Gastroesophageal sphincter (tissue), 4 donors: ENCODE results near the gene EFNB3. TPM values are rescaled to one million over a fixed set of nuclear protein-coding genes. Genes with fewer than 3 reads are reported as not detected.

ENCODE experiments used
- ATAC-seq: fragments of 150-250 bp; one replicate; pipeline ENCODE4 v1.9.1; 2016; ENCODE audit warnings: mild to moderate bottlenecking, moderate library complexity
- H3K27ac ChIP-seq, 4 donors: fragments of 200-600 bp; sonication (generic) in 3 of 4; 1 replicate in 3 of 4; 2 replicates in 1 of 4; pipeline ENCODE4 v1.5.1; 2016 to 2019
- H3K27me3 ChIP-seq: fragments of 200-600 bp; sonication (generic); one replicate; pipeline ENCODE4 v1.5.1; 2019
- H3K36me3 ChIP-seq, 2 donors: fragments of 200-600 bp; sonication (generic); one replicate each; pipeline ENCODE4 v1.5.1; 2019; ENCODE audit warnings: control low read depth in 1 of 2
- H3K4me1 ChIP-seq, 3 donors: fragments of 200-600 bp; sonication (generic); 1 replicate in 2 of 3; 2 replicates in 1 of 3; pipeline ENCODE4 v1.5.1; 2016 to 2019; ENCODE audit warnings: control low read depth in 2 of 3
- H3K4me3 ChIP-seq, 2 donors: fragments of 200-600 bp; sonication (generic); one replicate each; pipeline ENCODE4 v1.5.1; 2019; ENCODE audit warnings: mild to moderate bottlenecking in 1 of 2, moderate library complexity in 1 of 2
- H3K9me3 ChIP-seq, 3 donors: fragments of 200-600 bp; sonication (generic); one replicate each; pipeline ENCODE4 v1.5.1; 2017 to 2019; ENCODE audit warnings: control low read depth in 2 of 3
- EP300 ChIP-seq: sonication (generic); formaldehyde crosslinking; IDR thresholded peaks from one replicate; pipeline ENCODE4 v1.6.1; 2017; ENCODE audit warnings: antibody characterized with exemption, mild to moderate bottlenecking
- POLR2A ChIP-seq, 2 donors: fragments of 450-650 bp; IDR thresholded peaks; one replicate each; pipeline ENCODE4 v1.6.1; 2017; ENCODE audit warnings: antibody characterized with exemption in 2 of 2, mild to moderate bottlenecking in 2 of 2, moderate library complexity in 1 of 2
- POLR2AphosphoS5 ChIP-seq: sonication (generic); formaldehyde crosslinking; IDR thresholded peaks from one replicate; pipeline ENCODE4 v1.6.1; 2017; ENCODE audit warnings: antibody characterized with exemption
- WGBS, 2 donors: methylation state at CpG; one replicate each; pipeline ENCODE4 v1.1.5; 2018; ENCODE audit warnings: low coverage in 1 of 2; 5-methylcytosine and 5-hydroxymethylcytosine counted together
- total RNA-seq, 4 donors: library from RNA; depleted of rRNA; stranded (reverse); fragments of >200 nt; gene quantifications; one replicate each; pipeline ENCODE4 v1.1.0, GENCODE V29; 2016
- TF ChIP-seq, protein P1 (sequence below), 4 experiments: fragments of 200-600 bp in 2 of 4; fragments of 450-650 bp in 2 of 4; sonication (generic) in 1 of 4; IDR thresholded peaks; one replicate each; pipeline ENCODE4 v1.5.1; 2017 to 2019; ENCODE audit warnings: antibody characterized with exemption in 4 of 4, mild to moderate bottlenecking in 2 of 4, moderate library complexity in 2 of 4

Gene EFNB3
- total RNA-seq, 4 donors from 2014 or later, result 0.27 to 0.52 TPM; not detected in 2

DNA sequence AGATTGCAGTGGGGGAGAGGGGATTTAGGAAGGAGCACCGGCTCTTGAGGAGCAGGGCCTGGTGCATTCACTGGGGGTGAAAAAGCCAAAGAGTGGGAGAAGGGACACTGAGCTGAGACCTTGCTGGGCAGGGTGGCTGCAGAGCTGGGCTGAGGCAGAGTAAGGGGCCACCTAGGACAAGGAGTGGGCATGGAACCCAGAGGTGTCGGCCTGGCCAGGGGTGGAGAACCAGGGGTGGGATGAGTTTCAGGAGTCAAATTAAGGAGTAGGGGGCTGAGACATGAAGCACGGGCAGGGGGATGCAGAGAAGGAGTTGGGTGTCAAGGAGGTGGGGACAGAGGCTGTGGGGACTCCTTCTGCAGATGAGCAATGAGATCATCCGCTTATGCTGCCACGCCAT, 32.6 kb downstream of the EFNB3 start:
- Histone ChIP-seq H3K9me3 (no peaks in the 10 kb centered on the region), H3K27ac (no peak overlapping the region), H3K4me1 (no peaks in the 10 kb centered on the region), H3K27me3 (peaks cover 47% of the 10 kb centered on the region), H3K36me3 (no peaks in the 10 kb centered on the region), H3K4me3 (no peak overlapping the region)
- no peak for TF ChIP-seq POLR2AphosphoS5
- TF ChIP-seq, protein P1, sequence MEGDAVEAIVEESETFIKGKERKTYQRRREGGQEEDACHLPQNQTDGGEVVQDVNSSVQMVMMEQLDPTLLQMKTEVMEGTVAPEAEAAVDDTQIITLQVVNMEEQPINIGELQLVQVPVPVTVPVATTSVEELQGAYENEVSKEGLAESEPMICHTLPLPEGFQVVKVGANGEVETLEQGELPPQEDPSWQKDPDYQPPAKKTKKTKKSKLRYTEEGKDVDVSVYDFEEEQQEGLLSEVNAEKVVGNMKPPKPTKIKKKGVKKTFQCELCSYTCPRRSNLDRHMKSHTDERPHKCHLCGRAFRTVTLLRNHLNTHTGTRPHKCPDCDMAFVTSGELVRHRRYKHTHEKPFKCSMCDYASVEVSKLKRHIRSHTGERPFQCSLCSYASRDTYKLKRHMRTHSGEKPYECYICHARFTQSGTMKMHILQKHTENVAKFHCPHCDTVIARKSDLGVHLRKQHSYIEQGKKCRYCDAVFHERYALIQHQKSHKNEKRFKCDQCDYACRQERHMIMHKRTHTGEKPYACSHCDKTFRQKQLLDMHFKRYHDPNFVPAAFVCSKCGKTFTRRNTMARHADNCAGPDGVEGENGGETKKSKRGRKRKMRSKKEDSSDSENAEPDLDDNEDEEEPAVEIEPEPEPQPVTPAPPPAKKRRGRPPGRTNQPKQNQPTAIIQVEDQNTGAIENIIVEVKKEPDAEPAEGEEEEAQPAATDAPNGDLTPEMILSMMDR (IDR thresholded peaks at IDR 0.05), result no peak
- no peak for TF ChIP-seq POLR2A (IDR thresholded peaks at IDR 0.05)
- no peak for TF ChIP-seq EP300
- WGBS, 2 donors, result 83 to 86% methylated on average over 3 to 4 of the region's 5 CpGs
- ATAC-seq, result no peak

DNA sequence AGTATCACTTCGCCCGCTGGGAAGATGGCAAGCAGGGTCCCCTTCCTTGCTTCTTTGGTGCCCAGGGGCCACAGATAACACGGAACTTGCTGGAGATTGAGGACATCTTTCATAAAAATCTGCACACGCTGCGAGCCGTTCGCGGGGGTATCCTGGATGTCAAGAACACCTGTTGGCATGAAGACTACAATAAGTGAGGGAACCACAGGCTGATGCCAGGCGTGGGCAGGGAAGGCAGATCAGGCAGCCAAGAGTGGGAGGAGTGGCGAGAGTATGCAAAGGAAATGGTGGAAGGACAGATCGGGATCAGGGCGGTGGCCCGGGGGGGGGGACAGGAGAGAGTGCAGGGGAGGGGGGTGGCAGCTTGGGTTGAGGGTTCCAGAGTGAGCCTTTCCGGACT, 34.7 kb downstream of the EFNB3 start:
- H3K9me3 ChIP-seq, result no peaks in the 10 kb centered on the region
- H3K36me3 ChIP-seq, result no peaks in the 10 kb centered on the region
- peaks cover 0 to 7% (median 0%) of the 10 kb centered on the region in 3 donors for H3K4me1 ChIP-seq
- H3K27me3 ChIP-seq, result peaks cover 47% of the 10 kb centered on the region
- no peak overlapping the region for H3K4me3 ChIP-seq
- no peak overlapping the region for H3K27ac ChIP-seq
- no peak for ATAC-seq
- TF ChIP-seq POLR2AphosphoS5, result no peak
- TF ChIP-seq EP300, result no peak
- TF ChIP-seq, protein P1 (IDR thresholded peaks at IDR 0.05), result no peak
- no peak for TF ChIP-seq POLR2A (IDR thresholded peaks at IDR 0.05)
- 75 to 88% methylated on average over 4 to 14 of the region's 14 CpGs for WGBS, 2 donors

DNA sequence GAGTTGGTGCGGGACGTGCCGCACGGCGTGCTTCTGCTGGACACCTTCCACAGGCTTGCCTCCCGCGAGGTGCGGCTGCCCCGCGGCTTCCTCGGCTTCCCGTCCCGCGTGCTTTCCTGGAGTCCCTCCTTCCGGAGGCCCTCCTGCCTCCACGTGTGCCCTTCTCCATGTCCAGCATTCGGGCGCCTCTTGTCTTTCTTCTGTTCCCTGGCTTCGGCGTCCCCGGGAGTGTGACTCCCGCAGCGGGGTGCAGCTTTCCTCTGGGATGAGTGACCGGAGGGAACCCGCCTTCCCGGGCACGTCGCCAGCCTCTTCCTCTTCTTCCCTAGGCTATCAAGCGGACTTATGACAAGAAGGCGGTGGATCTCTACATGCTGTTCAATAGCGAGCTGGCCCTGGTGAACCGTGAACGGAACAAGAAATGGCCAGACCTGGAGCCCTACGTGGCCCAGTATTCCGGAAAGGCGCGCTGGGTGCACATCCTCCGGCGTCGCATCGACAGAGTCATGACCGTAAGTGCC, 35.5 kb downstream of the EFNB3 start:
- H3K9me3 ChIP-seq, result no peaks in the 10 kb centered on the region
- no peak for ATAC-seq
- peaks cover 43% of the 10 kb centered on the region for H3K27me3 ChIP-seq
- 52 to 70% methylated on average over 8 to 18 of the region's 42 CpGs for WGBS, 2 donors
- no peak overlapping the region for H3K4me3 ChIP-seq
- H3K4me1 ChIP-seq, result peaks cover 0 to 7% (median 0%) of the 10 kb centered on the region in 3 donors
- TF ChIP-seq EP300 (no peak), POLR2A (IDR thresholded peaks at IDR 0.05) (no peak)
- no peak overlapping the region for H3K27ac ChIP-seq
- no peaks in the 10 kb centered on the region for H3K36me3 ChIP-seq

DNA sequence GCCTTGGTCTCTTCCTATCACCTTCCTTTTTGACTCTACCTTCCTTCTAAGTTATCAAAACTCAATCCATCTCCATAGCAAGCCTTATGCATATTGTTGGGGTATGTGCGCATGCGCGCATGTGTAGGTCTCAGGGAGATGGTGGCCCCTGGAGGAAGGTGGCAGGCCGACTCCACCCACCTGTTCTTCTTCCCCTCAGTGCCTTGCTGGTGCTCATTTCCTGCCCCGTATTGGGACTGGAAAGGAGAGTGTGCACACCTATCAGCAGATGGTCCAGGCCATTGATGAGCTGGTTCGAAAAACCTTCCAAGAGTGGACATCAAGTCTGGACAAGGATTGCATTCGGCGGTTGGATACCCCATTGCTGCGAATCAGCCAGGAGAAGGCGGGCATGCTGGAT, 37.7 kb downstream of the EFNB3 start:
- no peak overlapping the region for H3K4me3 ChIP-seq
- peaks cover 32% of the 10 kb centered on the region for H3K27me3 ChIP-seq
- H3K27ac ChIP-seq, result no peak overlapping the region
- TF ChIP-seq, protein P1 (IDR thresholded peaks at IDR 0.05), result no peak
- no peak for TF ChIP-seq POLR2AphosphoS5
- TF ChIP-seq POLR2A (IDR thresholded peaks at IDR 0.05), result no peak
- no peak for TF ChIP-seq EP300
- 24 to 58% methylated on average over 9 to 10 of the region's 10 CpGs for WGBS, 2 donors
- peaks cover 0 to 7% (median 0%) of the 10 kb centered on the region in 3 donors for H3K4me1 ChIP-seq
- no peaks in the 10 kb centered on the region for H3K9me3 ChIP-seq
- no peak for ATAC-seq
- no peaks in the 10 kb centered on the region for H3K36me3 ChIP-seq

DNA sequence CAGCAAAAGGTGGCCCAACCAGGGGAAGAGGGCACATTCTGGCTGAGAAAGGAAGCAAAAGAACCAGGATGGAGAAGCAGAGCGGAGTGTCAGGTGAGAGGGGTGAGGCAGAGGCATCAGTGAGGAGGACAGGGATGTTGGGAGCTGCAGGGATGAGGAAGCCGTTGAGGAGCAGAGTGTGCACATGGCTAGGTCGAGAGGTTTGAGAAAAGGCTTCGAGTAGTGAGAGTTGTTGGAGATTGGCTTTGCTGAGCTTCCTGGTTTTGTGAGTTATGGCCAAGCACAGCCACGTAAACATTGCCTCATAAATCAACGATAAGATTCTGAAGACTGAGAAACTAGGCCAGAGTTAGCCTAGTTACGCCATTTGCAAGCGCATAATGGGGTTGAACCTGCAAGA, 39.4 kb downstream of the EFNB3 start:
- TF ChIP-seq EP300 (no peak), POLR2AphosphoS5 (no peak), POLR2A (IDR thresholded peaks at IDR 0.05) (no peak)
- TF ChIP-seq, protein P1 (IDR thresholded peaks at IDR 0.05), result no peak
- Histone ChIP-seq H3K36me3 (no peaks in the 10 kb centered on the region), H3K4me1 (peaks cover 0 to 7% (median 0%) of the 10 kb centered on the region in 3 donors), H3K4me3 (no peak overlapping the region), H3K27ac (no peak overlapping the region), H3K27me3 (peaks cover 36% of the 10 kb centered on the region), H3K9me3 (no peaks in the 10 kb centered on the region)
- WGBS, 2 donors, result 63% methylated on average over 7 to 8 of the region's 8 CpGs
- ATAC-seq, result no peak
